D721Med (cell line): ENCODE data around the gene MRPS26.
"Not testable (repeated sequence)": the region's sequence is repeated elsewhere in the genome, so short reads cannot be mapped to it uniquely, and the experiment has no call there.

Source experiments
- DNase-seq: peaks from one replicate; pipeline ENCODE4 v3.0.0; 2011; ENCODE audit warnings: low spot score; ENCODE audit not compliant: insufficient read length
- FAIRE-seq: peaks from 2 replicates; lab custom pipeline; 2011; peaks lifted over from hg19 to GRCh38; lab: Jason Lieb, UNC
- CTCF ChIP-seq: IDR thresholded peaks from 2 replicates; pipeline ENCODE4 v1.5.1; 2012; ENCODE audit warnings: mild to moderate bottlenecking, control low read depth; ENCODE audit not compliant: insufficient read depth; ENCODE audit errors: missing control alignments

Gene MRPS26

GRCh38 chr20:3013771-3014170 is 32.1 kb upstream of the MRPS26 start:
- FAIRE-seq (no peak), DNase-seq (no peak)
- TF ChIP-seq CTCF = no peak

- TF ChIP-seq CTCF = no peak
- no peak for FAIRE-seq
- no peak for DNase-seq
These were observed 31.7 kb upstream of the MRPS26 start for GRCh38 chr20:3014179-3014578.

- TF ChIP-seq CTCF = no peak
- FAIRE-seq (no peak), DNase-seq (no peak)
These were observed 31.2 kb upstream of the MRPS26 start for GRCh38 chr20:3014662-3015061.

GRCh38 chr20:3015302-3015701 is 30.6 kb upstream of the MRPS26 start:
- not testable (repeated sequence) for FAIRE-seq, DNase-seq

- no peak for TF ChIP-seq CTCF
- FAIRE-seq = no peak
These were observed 24.5 kb upstream of the MRPS26 start for GRCh38 chr20:3021327-3021726.

GRCh38 chr20:3021777-3022176 is 24.1 kb upstream of the MRPS26 start:
- no peak for TF ChIP-seq CTCF
- DNase-seq (no peak), FAIRE-seq (no peak)

More at GRCh38 chr20:3021327-3021726, 24.5 kb upstream of the MRPS26 start:
- DNase-seq = no peak

GRCh38 chr20:3022559-3023490 is 23.0 kb upstream of the MRPS26 start:
- not testable (repeated sequence) for DNase-seq, FAIRE-seq

- TF ChIP-seq CTCF = no peak
- FAIRE-seq = no peak
These were observed 17.9 kb upstream of the MRPS26 start for GRCh38 chr20:3027987-3028386.

More at GRCh38 chr20:3027987-3028386, 17.9 kb upstream of the MRPS26 start:
- DNase-seq = no peak
